Suppressor macrophage (primary cell): ENCODE measurements around the gene PLPP2.

Experiments
- DNase-seq, 4 experiments: peaks; one replicate each; pipeline ENCODE4 v3.0.0-alpha.2; 2020 to 2022
- total RNA-seq, 17 experiments: gene quantifications; one replicate each; lab custom pipeline; 2026; ENCODE audit warnings: mixed read lengths in 6 of 17, inconsistent platforms in 3 of 17; lab: John Stamatoyannopoulos, UW

Gene PLPP2
- total RNA-seq: 0 to 1.8 (median 0.04) reads per million in 17 experiments

- no peak for DNase-seq
Observed at GRCh38 chr19:291006-291521, at the start of gene PLPP2. Gene PLPP2, minus strand, starts transcription at chr19:291403. Its CDS starts 67 bp downstream, at chr19:291336.

DNA sequence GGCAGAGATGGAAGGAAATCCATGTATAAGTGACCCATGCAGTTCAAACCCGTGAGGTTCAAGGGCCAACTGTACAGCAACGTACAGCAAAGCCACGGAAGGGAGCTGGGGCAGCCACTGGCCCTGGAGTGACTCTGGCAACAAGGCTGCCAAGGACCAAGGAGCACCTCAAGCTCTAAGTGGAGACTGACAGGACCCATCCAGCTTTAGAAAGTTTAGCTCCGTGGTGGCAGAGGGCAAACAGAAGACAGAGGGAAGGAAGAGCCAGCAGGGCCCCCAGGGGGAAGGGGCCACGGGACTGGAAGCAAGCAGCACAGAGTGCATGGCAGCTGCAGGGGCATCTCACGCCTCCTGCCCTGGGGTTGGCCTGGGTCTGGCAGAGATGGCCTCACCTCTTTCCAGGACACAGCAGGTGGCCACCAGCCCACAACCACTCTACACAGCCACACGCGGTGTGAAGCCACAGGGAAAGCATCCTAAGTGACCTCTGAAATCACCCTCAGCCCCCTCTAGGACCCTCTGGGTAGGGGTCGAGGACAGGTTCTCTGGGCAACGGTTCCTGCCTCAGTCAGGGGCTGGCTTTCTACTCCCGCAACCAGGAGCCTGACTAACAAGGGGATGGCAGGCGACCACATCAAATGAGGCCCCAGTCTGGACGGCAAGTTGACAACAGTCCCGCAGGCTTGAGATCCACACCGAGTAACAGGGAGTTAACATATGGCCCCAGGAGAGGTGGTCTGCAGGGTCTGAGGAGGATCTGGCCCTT, 49.6 kb upstream of the PLPP2 start:
- DNase-seq: no peak

DNA sequence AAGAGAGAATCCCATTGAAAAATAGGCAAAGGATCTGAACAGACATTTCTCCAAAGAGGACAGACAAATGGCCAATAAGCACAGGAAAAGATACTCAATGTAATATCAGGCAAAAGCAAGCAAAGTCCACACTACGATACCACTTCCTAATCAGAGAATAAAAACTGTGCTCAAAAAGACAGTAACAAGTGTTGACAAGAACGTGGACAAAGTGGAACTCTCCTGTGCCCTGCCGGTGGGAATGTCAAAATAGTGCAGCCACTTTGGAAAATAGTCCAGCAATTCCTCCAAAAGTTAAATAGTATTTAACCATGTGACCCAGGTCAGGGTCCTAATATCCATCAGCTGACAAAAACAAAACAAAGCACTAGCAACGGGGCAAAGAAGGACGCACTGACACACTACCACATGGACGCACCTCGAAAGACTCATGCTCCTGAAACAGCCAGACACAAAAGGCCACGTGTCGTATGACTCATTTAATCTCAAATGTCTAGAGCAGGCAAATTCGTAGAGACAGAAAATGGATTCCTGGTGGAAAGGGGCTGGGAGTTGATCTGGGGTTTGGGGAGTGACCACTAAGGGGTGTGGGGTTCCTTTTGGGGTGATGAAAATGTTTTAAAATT, 48.2 kb upstream of the PLPP2 start:
- peak in 2 of 4 experiments; percentile 14 to 28 for DNase-seq

- DNase-seq: peak; percentile 13 to 62 (median 52)
Observed at GRCh38 chr19:338421-338820, 47.2 kb upstream of the PLPP2 start.

DNA sequence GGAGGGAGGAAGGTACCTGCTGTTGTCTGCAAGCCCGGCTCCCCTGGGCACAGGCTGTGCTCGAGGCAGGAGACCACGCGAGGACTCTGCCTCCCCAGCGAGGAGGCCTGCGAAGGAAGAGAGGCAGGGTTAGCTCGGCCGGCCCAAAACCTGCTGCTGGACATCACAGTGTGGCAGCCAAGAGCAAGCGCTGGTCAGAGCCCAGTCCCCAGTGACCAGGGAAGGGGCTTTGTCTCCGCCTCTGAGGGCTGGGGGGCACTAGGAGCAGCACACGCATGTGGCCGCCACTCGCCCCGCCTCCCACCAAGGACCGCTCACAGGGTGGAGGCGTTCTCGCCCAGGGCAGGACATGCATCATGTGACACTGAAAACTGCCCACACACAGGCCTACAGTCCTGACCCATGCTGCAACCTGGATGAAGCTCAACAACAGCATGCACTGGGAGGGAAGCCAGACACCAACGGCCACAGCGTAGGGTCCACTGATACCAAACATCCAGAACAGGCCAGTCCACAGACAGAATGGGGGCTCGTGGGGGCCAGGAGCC, 44.9 kb upstream of the PLPP2 start:
- DNase-seq: no peak

DNA sequence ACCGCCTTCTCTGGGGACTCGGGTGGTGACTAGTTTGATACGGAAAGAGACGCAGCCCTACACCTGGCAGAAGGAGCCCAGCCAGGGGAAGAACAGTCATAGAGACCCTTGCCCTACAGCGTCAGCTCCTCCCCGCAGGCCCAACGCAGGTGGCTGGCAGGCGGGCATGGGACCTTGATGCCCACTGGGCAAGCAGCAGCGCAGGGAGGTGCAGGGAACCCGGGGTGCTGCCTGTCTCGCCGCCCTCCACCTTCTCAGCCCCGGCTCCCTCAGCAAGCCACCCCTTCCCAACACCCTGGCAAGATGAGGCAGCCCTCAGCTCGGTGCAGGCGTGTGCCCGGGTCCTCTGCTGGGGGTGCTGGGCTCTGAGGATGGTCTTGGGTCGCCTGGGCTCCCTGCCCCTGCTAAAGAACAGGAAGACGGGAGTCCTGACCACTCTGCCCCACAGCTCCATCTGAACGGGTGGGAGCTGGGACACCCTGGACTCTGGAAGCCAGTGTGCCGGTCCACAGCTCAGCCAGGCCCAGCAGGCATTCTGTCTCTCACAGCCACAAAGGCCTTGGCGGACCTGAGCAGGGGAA, 44.4 kb upstream of the PLPP2 start:
- no peak for DNase-seq

GRCh38 chr19:335072-335471, 43.9 kb upstream of the PLPP2 start:
- DNase-seq: no peak

DNA sequence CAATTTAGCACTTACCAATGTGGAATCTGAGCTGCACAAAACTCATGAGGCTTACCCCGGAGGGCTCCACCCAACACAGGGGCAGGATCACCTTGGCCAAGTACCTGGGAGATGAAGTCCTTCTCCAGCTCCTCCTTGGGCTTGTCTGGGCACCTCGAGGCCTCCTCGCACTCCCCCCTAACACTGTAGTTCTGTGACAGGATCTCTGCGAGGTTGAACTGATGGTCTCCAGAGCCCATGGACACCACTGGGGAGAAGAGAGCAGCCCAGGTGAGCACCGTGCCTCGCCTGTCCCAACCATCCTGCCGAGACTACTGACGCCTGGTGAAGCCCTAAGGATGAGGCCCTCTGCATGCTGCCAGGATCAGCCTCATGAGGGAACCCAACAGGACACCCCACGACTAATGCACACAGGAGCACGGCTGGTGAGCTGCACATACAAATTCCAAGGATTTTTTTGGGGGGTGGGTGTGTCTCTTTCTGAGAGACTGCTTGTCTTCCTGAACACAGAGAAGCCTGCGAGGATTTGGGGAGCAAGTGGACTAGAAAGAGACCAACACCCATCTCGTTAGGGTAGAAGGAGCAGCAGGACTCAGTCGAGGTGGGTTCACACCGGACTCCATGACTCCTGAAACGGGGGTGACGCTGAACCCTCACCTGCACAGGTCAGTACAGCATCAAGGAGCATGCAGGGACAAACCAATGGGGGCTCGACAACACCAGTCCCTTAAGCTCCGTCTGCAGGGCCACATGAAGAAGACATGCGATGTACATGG, 43.3 kb upstream of the PLPP2 start:
- no peak for DNase-seq

DNA sequence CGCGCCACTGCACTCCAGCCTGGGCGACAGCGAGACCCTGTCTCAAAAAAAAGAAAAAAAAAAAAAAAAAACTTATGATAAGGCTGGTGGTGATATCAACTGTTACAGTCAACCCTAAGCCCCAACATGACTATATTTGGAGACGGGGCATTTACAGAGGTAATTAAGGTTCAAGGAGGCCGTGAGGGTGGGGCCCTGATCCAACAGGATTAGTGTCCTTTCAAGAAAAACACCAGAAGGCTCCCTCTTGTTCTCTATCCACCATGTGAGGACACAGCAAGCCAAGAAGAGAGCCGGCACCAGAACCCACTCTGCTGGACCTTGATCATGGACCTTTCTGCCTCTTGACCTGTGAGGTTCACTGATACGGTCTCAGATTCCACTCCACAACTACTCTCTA, 39.3 kb upstream of the PLPP2 start:
- DNase-seq: no peak

- DNase-seq: no peak
Observed at GRCh38 chr19:329876-330275, 38.7 kb upstream of the PLPP2 start.

GRCh38 chr19:328025-328505, 36.9 kb upstream of the PLPP2 start:
- DNase-seq: no peak

DNA sequence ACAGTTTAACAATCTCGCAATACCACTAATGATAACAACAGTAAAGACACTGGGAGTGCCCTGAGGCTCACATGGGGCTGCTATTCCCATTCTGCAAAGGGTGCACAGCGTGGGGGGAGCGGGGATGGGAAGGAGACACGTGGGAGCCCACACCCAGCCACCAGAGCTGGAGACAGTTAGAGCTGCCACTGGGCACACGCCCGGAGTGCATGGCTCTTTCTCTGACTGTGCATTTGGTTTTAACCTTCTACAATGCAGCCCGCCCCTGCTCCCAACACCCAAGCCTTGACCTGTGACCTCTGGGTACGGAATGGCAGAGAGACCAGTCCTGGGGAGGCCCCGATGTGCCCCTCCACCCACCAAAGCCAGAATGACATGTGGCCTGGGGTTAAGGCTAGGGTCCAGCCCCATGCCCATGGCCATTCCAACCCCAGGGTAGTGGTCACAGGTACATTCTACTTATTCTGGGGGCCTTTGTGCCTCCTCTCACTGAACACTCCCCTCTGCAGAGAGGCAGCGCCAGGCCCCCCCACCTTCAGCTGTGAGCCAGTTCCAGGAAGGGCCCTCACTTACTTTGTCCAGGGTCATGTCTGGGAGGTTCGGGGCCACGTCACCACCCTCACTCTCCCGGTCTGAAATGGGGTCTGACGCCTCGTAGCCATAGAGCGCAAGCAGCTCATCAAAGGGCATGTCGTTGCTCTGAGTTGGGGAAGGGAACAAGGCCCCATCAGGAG, 36.3 kb upstream of the PLPP2 start:
- DNase-seq: no peak

DNA sequence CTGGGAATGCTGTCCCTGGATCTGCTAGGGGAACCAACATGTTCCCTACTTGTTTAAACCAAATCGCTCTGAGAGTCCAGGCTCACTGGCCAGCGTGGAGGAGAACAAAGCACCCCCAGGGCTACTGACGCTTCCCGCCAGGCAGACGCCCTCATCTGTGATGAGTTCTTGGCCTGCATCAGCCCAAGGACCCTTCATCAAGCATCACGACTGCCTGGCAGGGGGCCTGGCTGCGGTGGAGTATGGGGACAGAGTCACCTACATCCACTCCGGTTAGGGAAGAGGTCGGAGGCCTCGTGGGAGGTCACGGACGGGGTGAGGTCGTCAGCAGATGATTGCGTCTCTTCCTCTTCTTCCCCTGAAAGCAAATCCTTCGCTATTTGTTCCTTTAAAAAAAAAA, 35.7 kb upstream of the PLPP2 start:
- DNase-seq: peak in 2 of 4 experiments; percentile 26 to 52

- DNase-seq: no peak
Observed at GRCh38 chr19:325937-326565, 34.8 kb upstream of the PLPP2 start.

DNA sequence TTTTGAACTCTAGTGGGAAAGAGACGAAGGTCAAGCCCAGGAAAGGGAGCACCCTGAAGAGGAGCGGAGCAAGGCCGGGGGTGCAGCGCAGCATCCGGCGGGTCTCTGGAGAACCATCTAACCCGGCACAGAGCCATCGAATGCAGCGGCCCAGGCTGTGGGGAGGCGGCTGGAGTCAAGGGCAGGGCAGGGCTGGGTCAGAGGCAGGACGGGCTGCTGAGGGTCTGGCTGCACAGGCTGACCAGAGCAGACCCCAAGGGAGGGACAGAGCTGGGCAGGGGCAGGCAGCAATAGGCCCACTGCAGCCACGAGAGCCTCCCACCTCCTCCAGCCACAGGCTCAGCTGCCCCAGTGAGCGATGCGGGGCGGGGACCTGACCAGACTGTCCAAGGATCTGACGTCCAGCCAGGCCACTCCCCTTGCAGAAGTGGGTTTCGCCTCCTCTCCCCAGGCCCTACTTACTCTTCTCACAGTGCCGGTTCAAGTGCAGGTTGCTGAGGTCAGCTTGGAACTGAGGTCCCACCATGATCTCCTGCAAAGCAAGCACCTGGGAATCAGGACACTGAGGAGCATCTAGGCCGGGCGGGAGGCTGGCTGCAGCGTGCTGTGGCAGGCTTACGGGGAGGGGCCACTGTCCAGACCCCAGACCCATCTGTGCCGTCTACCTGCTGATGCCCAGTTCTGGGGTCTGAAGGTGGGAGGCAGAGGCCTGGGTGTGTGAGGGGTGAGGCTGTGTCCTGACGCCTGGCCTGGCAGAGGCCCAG, 34.2 kb upstream of the PLPP2 start:
- no peak for DNase-seq

- no peak for DNase-seq
Observed at GRCh38 chr19:324716-325115, 33.5 kb upstream of the PLPP2 start.

DNA sequence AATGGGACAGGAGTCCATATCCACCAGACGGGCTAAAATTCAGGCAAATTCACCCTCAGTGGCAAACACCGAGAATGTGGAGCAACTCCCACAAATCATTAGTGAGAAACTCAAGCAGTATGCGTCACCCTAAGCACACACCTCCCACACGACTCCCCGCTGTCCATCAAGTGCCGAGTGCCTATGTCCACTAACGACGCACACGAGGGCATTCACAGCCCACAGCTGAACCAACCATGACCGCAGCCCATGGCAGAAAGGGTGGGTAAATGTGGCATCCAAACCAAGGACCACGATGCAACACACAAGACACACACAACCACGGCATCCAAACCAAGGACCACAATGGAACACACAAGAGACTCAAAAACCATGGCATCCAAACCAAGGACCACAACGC, 31.4 kb upstream of the PLPP2 start:
- no peak for DNase-seq

- DNase-seq: no peak
Observed at GRCh38 chr19:318509-318774, 27.2 kb upstream of the PLPP2 start.

DNA sequence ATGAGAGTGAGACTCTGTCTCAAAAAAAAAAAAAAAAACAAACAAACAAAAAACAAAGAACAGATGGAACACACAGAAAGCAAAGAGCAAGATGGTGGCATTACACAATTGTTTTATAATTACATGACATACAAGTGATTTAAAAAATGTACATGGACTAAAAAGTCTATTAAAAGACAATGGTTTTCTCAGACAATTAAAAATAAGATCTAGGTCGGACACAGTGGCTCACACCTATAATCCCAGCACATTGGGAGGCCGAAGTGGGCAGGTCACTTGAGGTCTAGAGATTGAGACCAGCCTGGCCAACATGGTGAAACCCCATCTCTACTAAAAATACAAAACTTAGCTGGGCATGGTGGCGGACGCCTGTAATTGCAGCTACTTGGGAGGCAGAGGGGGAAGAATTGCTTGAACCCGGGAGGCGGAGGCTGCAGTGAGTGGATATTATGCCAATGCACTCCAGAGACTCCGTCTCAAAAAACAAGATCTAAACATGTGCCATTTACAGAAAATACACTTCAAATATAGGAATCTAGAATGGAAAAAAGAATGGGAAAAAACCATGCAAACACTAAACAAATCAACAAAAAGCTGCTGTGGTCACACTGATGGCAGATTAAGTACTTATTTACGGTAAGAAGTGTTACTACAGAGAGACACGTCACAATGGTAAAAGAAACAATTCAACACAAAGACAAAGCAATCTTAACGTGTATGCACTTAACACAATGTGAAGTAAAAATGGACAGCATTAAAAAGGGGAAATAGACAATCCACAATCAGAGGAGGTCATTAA, 26.7 kb upstream of the PLPP2 start:
- DNase-seq: no peak

- no peak for DNase-seq
Observed at GRCh38 chr19:315811-316210, 24.6 kb upstream of the PLPP2 start.
